Measurements from ENCODE around the gene DLG2.

DLG2 gene

DNA sequence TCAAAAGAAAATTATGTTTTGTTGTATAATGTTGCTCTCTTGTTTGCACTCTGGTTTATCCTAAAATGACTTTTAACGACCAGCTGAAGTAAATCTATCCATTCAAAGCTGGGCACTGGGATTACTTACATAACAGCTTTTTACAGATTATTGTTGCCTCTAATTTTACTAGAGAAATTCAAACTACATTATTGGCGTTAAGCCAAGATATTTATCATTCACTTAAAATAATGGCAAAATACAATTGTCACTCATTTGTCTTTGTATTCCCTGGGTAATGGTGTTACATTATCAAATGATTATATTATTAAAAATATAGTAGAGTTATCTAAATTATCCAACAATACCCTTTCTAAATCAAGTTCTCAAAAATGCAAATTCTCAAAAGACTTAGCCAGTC lies 30.3 kb downstream of the DLG2 start:
- Histone ChIP-seq H3K36me3 (ENCODE audit: insufficient read depth, low read length) (no peaks in the 10 kb centered on the region), H3K27ac (ENCODE audit: low read depth, low read length) (no peak overlapping the region), H3K27me3 (ENCODE audit: control insufficient read depth in 1 of 2, insufficient read depth in 2 of 2, low read length in 2 of 2) (no peaks in the 10 kb centered on the region), H3K9ac (ENCODE audit: low read length) (no peak overlapping the region), H3K9me3 (ENCODE audit: low read length) (no peaks in the 10 kb centered on the region), H3K4me1 (ENCODE audit: insufficient read depth, low read length) (no peaks in the 10 kb centered on the region), H3K4me3 (ENCODE audit: low read depth in 1 of 2, low read length in 2 of 2) (no peak overlapping the region)

DNA sequence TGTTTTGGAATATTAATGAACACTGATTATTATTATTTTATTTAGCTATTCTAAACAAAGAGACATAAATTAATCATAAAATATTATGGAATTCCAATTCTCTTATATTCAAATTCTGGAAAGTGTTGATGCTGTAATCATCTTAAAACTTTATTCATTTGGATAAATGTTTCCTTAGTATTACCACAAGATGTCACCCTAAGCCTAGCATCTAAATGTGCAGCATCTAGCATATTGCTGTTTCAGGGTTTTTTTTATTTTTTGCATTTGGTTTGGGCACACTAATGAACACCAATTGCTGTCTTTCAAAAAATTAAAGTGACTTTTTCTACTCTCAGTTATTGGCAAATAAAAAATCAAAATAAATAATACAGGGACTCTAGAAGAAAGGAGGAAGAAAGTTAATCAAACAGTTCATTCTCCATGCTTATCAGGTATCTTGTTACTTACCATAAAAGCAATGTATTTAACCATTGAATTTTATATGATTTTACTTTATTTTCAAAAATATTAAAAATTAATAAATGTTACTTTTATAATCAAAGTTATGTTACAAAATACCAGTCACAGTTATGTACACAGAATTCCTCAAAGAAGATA lies 31.8 kb downstream of the DLG2 start:
- Histone ChIP-seq H3K4me3 (ENCODE audit: low read depth in 1 of 2, low read length in 2 of 2) (no peak overlapping the region), H3K27me3 (ENCODE audit: control insufficient read depth in 1 of 2, insufficient read depth in 2 of 2, low read length in 2 of 2) (no peaks in the 10 kb centered on the region), H3K9ac (ENCODE audit: low read length) (no peak overlapping the region), H3K9me3 (ENCODE audit: low read length) (no peaks in the 10 kb centered on the region), H3K4me1 (ENCODE audit: insufficient read depth, low read length) (no peaks in the 10 kb centered on the region), H3K27ac (ENCODE audit: low read depth, low read length) (no peak overlapping the region), H3K36me3 (ENCODE audit: insufficient read depth, low read length) (no peaks in the 10 kb centered on the region)

DNA sequence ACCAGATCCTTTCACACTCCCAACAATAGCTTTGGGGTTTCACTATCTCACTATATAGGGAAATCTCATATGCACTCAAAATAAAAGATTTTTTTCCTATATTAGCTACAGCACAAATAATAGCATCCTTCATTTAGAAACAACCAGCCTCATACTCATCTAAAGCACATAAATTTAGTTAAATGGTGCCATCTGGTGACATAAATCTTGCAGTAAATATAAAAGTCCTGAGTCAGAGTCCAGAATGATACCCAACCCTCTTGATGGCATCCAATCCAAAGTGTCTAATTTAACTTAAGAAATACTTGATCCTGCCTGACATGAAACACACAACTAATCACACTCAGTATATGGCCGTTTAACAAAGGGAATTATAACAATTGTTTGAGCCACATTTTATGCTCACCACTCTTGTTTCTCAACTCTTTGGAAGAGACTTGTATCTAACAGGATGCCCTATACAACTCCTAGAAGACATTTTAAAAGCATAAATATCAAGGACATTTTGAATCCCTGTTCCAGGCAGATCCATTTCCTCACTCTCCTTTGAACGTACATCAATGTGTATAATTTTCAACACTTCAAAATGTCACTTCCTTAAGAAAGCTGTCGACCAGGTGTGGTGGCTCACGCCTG lies 36.2 kb downstream of the DLG2 start:
- Histone ChIP-seq H3K27me3 (ENCODE audit: control insufficient read depth in 1 of 2, insufficient read depth in 2 of 2, low read length in 2 of 2) (no peaks in the 10 kb centered on the region), H3K9ac (ENCODE audit: low read length) (no peak overlapping the region), H3K9me3 (ENCODE audit: low read length) (no peaks in the 10 kb centered on the region), H3K36me3 (ENCODE audit: insufficient read depth, low read length) (no peaks in the 10 kb centered on the region), H3K4me3 (ENCODE audit: low read depth in 1 of 2, low read length in 2 of 2) (no peak overlapping the region), H3K4me1 (ENCODE audit: insufficient read depth, low read length) (no peaks in the 10 kb centered on the region), H3K27ac (ENCODE audit: low read depth, low read length) (no peak overlapping the region)

DNA sequence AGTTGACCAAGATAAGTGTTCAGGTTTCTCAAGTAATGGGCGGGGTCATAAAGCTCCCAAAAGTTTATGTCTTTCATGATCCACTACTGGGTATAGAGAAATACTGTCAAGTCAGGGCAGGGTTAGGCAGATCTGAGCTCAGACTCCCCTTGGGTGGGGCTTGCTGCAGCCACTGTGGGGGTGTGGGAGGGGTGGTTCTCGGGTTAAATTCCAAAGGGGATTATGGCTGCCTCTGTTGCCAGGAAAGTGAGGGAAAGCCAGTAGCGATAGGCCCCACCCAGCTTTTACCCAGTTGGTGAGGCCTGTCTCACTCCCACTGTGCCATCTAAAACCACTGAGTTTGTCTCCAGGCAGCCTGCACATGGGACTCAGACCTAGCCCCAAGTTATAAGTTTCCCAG lies 37.8 kb downstream of the DLG2 start:
- no peaks in the 10 kb centered on the region for H3K9me3 ChIP-seq (ENCODE audit: low read length)
- H3K4me1 ChIP-seq (ENCODE audit: insufficient read depth, low read length), result no peaks in the 10 kb centered on the region
- H3K4me3 ChIP-seq (ENCODE audit: low read depth in 1 of 2, low read length in 2 of 2), result no peak overlapping the region
- H3K27ac ChIP-seq (ENCODE audit: low read depth, low read length), result no peak overlapping the region
- H3K9ac ChIP-seq (ENCODE audit: low read length), result no peak overlapping the region
- no peaks in the 10 kb centered on the region for H3K27me3 ChIP-seq (ENCODE audit: control insufficient read depth in 1 of 2, insufficient read depth in 2 of 2, low read length in 2 of 2)
- no peaks in the 10 kb centered on the region for H3K36me3 ChIP-seq (ENCODE audit: insufficient read depth, low read length)

DNA sequence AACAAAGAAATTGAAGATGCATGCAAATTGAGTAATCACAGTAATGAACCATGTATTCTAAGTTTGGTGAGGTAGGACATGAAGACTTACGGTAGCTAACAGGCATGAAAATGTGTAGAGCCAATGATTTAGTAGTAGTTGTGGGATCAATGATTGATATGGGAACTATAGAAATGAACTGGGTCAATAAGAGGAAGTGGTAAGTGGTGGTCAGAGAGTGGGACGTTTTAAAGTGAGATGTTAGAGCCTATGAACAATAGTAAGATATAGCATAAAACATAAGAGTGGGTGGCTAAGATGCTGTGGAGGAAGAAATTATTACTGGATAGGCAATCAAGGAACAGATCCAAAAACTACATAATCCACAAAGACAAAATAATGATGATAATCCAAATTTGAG lies 45.0 kb downstream of the DLG2 start:
- no peak overlapping the region for H3K9ac ChIP-seq (ENCODE audit: low read length)
- no peaks in the 10 kb centered on the region for H3K9me3 ChIP-seq (ENCODE audit: low read length)
- H3K4me1 ChIP-seq (ENCODE audit: insufficient read depth, low read length), result no peaks in the 10 kb centered on the region
- no peak overlapping the region for H3K4me3 ChIP-seq (ENCODE audit: low read depth in 1 of 2, low read length in 2 of 2)
- no peaks in the 10 kb centered on the region for H3K36me3 ChIP-seq (ENCODE audit: insufficient read depth, low read length)
- H3K27ac ChIP-seq (ENCODE audit: low read depth, low read length), result no peak overlapping the region
- no peaks in the 10 kb centered on the region for H3K27me3 ChIP-seq (ENCODE audit: control insufficient read depth in 1 of 2, insufficient read depth in 2 of 2, low read length in 2 of 2)

DNA sequence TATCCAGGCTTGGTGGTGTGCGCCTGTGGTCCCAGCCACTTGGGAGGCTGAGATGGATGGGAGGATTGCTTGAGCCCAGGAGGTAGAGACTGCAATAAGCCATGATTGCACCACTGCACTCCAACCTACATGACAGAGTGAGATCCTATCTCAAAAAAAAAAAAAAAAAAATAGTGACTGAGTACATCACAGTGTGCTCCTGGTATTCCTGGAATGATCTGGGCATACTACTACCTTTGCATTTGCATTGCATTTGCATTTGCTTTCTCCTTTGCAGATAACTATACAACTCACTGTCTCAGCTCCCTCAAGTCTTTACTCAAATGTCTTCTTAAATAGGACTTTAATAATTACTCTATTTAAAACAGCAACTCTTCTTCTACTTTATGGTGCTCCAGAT lies 51.8 kb downstream of the DLG2 start:
- H3K4me3 ChIP-seq (ENCODE audit: low read depth in 1 of 2, low read length in 2 of 2), result no peak overlapping the region
- no peak overlapping the region for H3K27ac ChIP-seq (ENCODE audit: low read depth, low read length)
- no peak overlapping the region for H3K9ac ChIP-seq (ENCODE audit: low read length)

DNA sequence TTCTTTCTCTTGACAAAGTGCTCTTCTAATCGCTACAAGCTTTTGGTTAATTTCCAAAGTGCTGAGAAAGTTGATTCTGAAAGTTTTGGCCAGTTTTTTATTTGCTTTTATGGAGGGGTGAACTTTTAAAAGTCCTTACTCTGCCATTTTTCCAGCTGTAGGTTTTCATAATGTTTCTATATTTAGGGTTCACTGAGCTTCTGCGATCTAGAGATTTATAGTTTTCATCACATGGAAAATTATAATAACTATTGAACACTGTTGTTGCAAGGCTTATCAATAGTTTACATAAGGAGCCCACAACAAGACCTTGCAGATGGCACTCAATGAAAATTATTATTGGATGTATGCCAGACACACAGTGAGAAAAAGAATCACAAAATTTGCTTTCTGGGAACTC lies 55.1 kb downstream of the DLG2 start:
- Histone ChIP-seq H3K27ac (ENCODE audit: low read depth, low read length) (no peak overlapping the region), H3K9ac (ENCODE audit: low read length) (no peak overlapping the region), H3K9me3 (ENCODE audit: low read length) (no peaks in the 10 kb centered on the region), H3K27me3 (ENCODE audit: control insufficient read depth in 1 of 2, insufficient read depth in 2 of 2, low read length in 2 of 2) (no peaks in the 10 kb centered on the region), H3K4me3 (ENCODE audit: low read depth in 1 of 2, low read length in 2 of 2) (no peak overlapping the region), H3K36me3 (ENCODE audit: insufficient read depth, low read length) (no peaks in the 10 kb centered on the region), H3K4me1 (ENCODE audit: insufficient read depth, low read length) (no peaks in the 10 kb centered on the region)

More for the DNA sequence above, 51.8 kb downstream of the DLG2 start:
- Histone ChIP-seq H3K27me3 (ENCODE audit: control insufficient read depth in 1 of 2, insufficient read depth in 2 of 2, low read length in 2 of 2) (no peaks in the 10 kb centered on the region), H3K4me1 (ENCODE audit: insufficient read depth, low read length) (no peaks in the 10 kb centered on the region), H3K9me3 (ENCODE audit: low read length) (no peaks in the 10 kb centered on the region), H3K36me3 (ENCODE audit: insufficient read depth, low read length) (no peaks in the 10 kb centered on the region)

DNA sequence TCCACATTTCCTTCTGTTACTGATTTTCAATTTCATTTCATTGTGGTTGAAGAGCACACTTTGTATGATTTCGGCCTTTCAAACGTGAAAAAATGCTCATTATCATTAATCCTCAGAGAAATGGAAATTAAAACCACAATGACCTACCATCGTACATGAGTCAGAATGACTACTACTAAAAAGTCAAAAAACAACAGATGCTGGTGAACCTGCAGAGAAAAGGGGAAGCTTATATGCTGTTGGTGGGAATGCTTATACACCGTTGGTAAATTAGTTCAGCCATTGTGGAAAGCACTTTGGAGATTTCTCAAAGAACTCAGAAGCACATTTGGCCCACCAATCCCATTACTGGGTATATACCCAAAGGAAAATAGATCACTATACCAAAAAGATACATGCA lies 57.6 kb downstream of the DLG2 start:
- H3K9ac ChIP-seq (ENCODE audit: low read length), result no peak overlapping the region
- H3K36me3 ChIP-seq (ENCODE audit: insufficient read depth, low read length), result no peaks in the 10 kb centered on the region
- H3K4me3 ChIP-seq (ENCODE audit: low read depth in 1 of 2, low read length in 2 of 2), result no peak overlapping the region
- H3K4me1 ChIP-seq (ENCODE audit: insufficient read depth, low read length), result no peaks in the 10 kb centered on the region
- no peaks in the 10 kb centered on the region for H3K9me3 ChIP-seq (ENCODE audit: low read length)
- H3K27me3 ChIP-seq (ENCODE audit: control insufficient read depth in 1 of 2, insufficient read depth in 2 of 2, low read length in 2 of 2), result no peaks in the 10 kb centered on the region
- H3K27ac ChIP-seq (ENCODE audit: low read depth, low read length), result no peak overlapping the region

DNA sequence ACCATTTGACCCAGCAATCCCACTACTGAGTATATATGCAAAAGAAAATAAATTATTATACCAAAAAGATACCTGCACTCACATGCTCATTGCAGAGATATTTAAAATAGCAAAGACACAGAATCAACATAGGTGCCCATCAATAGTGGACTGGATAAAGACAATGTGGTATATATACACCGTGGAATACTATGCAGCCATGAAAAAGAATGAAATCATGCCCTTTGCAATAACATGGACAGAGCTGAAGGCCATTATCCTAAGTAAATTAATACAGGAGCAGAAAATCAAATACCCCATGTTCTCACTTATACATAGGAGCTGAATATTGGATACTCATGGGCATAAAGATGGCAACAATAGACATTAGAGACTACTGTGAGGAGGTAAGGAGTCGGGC lies 68.7 kb downstream of the DLG2 start:
- no peaks in the 10 kb centered on the region for H3K27me3 ChIP-seq (ENCODE audit: control insufficient read depth in 1 of 2, insufficient read depth in 2 of 2, low read length in 2 of 2)
- H3K9ac ChIP-seq (ENCODE audit: low read length), result no peak overlapping the region
- no peaks in the 10 kb centered on the region for H3K4me1 ChIP-seq (ENCODE audit: insufficient read depth, low read length)
- no peak overlapping the region for H3K4me3 ChIP-seq (ENCODE audit: low read depth in 1 of 2, low read length in 2 of 2)
- H3K27ac ChIP-seq (ENCODE audit: low read depth, low read length), result no peak overlapping the region
- H3K36me3 ChIP-seq (ENCODE audit: insufficient read depth, low read length), result no peaks in the 10 kb centered on the region
- H3K9me3 ChIP-seq (ENCODE audit: low read length), result peaks cover 4% of the 10 kb centered on the region

DNA sequence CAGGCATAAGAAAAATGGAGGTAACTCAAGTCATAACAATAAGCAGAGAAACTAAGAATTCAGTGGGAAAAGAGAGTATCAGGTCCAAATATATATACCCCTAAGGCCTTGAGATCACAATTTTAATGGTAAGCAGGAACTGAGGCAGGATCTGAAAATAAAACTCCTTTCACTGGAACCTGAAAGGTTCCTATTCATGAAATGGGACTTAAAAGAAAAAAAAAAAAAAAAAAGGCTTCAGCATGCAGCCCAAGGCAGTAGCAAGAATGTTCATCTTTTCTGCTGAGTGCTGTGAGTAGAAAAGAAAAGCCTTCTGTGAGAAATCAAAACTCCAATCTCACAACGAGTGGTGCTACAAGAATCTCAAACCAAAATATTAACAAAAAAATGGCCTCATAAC lies 75.3 kb downstream of the DLG2 start:
- no peak overlapping the region for H3K27ac ChIP-seq (ENCODE audit: low read depth, low read length)
- H3K4me1 ChIP-seq (ENCODE audit: insufficient read depth, low read length), result no peaks in the 10 kb centered on the region
- no peaks in the 10 kb centered on the region for H3K27me3 ChIP-seq (ENCODE audit: control insufficient read depth in 1 of 2, insufficient read depth in 2 of 2, low read length in 2 of 2)
- no peak overlapping the region for H3K4me3 ChIP-seq (ENCODE audit: low read depth in 1 of 2, low read length in 2 of 2)
- H3K36me3 ChIP-seq (ENCODE audit: insufficient read depth, low read length), result no peaks in the 10 kb centered on the region
- no peak overlapping the region for H3K9ac ChIP-seq (ENCODE audit: low read length)
- H3K9me3 ChIP-seq (ENCODE audit: low read length), result no peaks in the 10 kb centered on the region

DNA sequence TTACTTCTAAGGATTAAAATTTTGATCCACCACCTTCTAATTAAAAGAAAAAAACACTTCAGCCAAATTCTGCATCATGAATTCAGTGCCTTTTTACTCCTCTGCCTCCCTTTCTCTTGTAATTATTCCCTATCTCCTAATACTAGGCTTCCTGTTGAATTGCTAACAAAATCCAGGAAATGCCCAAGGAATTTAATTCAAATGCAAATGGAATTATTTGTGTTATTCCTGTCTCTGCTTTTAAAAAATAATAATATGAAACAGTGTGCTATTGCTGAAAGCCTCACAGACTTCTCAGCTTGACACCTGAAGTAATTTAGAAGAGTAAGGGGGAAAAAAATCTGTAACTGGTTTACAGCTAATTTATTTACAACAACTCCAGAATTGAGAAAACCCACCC lies 85.5 kb downstream of the DLG2 start:
- H3K9me3 ChIP-seq (ENCODE audit: low read length), result no peaks in the 10 kb centered on the region
- peaks cover 6% of the 10 kb centered on the region for H3K4me1 ChIP-seq (ENCODE audit: insufficient read depth, low read length)
- H3K9ac ChIP-seq (ENCODE audit: low read length), result no peak overlapping the region
- no peaks in the 10 kb centered on the region for H3K36me3 ChIP-seq (ENCODE audit: insufficient read depth, low read length)
- H3K27me3 ChIP-seq (ENCODE audit: control insufficient read depth in 1 of 2, insufficient read depth in 2 of 2, low read length in 2 of 2), result no peaks in the 10 kb centered on the region
- H3K4me3 ChIP-seq (ENCODE audit: low read depth in 1 of 2, low read length in 2 of 2), result no peak overlapping the region
- no peak overlapping the region for H3K27ac ChIP-seq (ENCODE audit: low read depth, low read length)

DNA sequence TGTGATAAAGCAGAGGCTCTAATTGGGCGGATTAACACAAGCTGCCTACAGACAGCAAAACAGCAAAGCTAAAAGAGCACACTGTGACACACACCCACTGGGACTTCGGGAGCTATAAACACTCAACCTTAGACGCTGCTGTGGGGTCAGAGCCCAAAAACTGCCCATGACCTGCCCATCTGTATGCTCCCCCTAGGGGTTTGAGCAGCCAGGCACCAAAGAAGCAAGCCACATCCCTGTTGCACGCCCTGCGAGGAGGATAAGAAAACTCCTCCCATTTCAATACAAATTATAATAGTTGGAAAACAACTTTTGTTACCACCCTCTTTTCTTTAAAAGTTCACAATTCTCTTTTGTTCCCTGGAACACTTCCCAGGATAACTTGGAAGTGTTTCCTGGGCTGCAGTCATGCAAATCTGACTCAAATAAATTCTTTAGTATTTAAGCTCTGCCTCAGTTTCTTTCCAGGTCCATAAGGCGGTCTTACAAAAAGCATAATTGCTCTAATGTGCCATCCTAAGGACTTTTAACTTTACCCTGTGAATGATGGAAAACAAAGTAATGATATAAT lies 86.4 kb downstream of the DLG2 start:
- Histone ChIP-seq H3K4me3 (ENCODE audit: low read depth in 1 of 2, low read length in 2 of 2) (no peak overlapping the region), H3K27ac (ENCODE audit: low read depth, low read length) (no peak overlapping the region), H3K9ac (ENCODE audit: low read length) (no peak overlapping the region)

More for the DNA sequence above, 86.4 kb downstream of the DLG2 start:
- Histone ChIP-seq H3K27me3 (ENCODE audit: control insufficient read depth in 1 of 2, insufficient read depth in 2 of 2, low read length in 2 of 2) (no peaks in the 10 kb centered on the region), H3K4me1 (ENCODE audit: insufficient read depth, low read length) (peaks cover 6% of the 10 kb centered on the region), H3K36me3 (ENCODE audit: insufficient read depth, low read length) (no peaks in the 10 kb centered on the region), H3K9me3 (ENCODE audit: low read length) (no peaks in the 10 kb centered on the region)
